ENCODE results near the gene COX19.

GRCh38 chr7:947391-948210, 27.7 kb downstream of the COX19 start:
- no peak for TF ChIP-seq CTCF (IDR thresholded peaks at IDR 0.05)
- TF ChIP-seq POLR2AphosphoS5 (IDR thresholded peaks at IDR 0.05; ENCODE audit: low read depth, low read length): no peak
- TF ChIP-seq SIN3A (IDR thresholded peaks at IDR 0.05; ENCODE audit: borderline replicate concordance, insufficient read depth, low read depth, low read length): no peak
- no peak for TF ChIP-seq TCF7L2 (IDR thresholded peaks at IDR 0.05; ENCODE audit: low read depth, low read length)

Data from Panc1 (cell line).